Endodermal cell (in vitro differentiated cells): Measurements from ENCODE around the gene HTRA2. TPM values are rescaled to one million over a fixed set of nuclear protein-coding genes. Genes with fewer than 3 reads are reported as not detected.

Experiments used
- DNase-seq: peaks from one replicate; pipeline ENCODE4 v3.0.0-alpha.2; 2017
- H3K27ac ChIP-seq: 2 replicates; pipeline ENCODE4 v1.5.1; 2013; ENCODE audit warnings: mild to moderate bottlenecking, low read depth, low read length, moderate library complexity
- H3K27me3 ChIP-seq: 2 replicates; pipeline ENCODE4 v1.6.1; 2013; ENCODE audit warnings: mild to moderate bottlenecking, low read length, moderate library complexity; ENCODE audit not compliant: insufficient read depth, control insufficient read depth, poor library complexity, severe bottlenecking
- H3K36me3 ChIP-seq: 2 replicates; pipeline ENCODE4 v1.7.0; 2013; ENCODE audit warnings: mild to moderate bottlenecking, low read length, moderate library complexity; ENCODE audit not compliant: control insufficient read depth, insufficient read depth
- H3K4me1 ChIP-seq: one replicate; pipeline ENCODE4 v1.7.0; 2013; ENCODE audit warnings: low read length; ENCODE audit not compliant: control insufficient read depth, insufficient read depth
- H3K4me3 ChIP-seq: 2 replicates; pipeline ENCODE4 v1.5.1; 2013; ENCODE audit warnings: mild to moderate bottlenecking, low read length, moderate library complexity
- H3K9ac ChIP-seq: 2 replicates; pipeline ENCODE4 v1.6.1; 2013; ENCODE audit warnings: mild to moderate bottlenecking, low read length, moderate library complexity; ENCODE audit not compliant: poor library complexity, severe bottlenecking; ENCODE audit errors: extremely low read depth
- H3K9me3 ChIP-seq: 2 replicates; pipeline ENCODE4 v1.6.1; 2013; ENCODE audit warnings: mild to moderate bottlenecking, low read length, moderate library complexity; ENCODE audit not compliant: control insufficient read depth
- H3K27ac Mint-ChIP-seq: 2 replicates; pipeline ENCODE4 v1.8.0; 2020; ENCODE audit warnings: mixed read lengths
- H3K27me3 Mint-ChIP-seq: 2 replicates; pipeline ENCODE4 v1.8.0; 2021; ENCODE audit warnings: mild to moderate bottlenecking, mixed read lengths; ENCODE audit not compliant: insufficient read depth
- H3K36me3 Mint-ChIP-seq: 2 replicates; pipeline ENCODE4 v1.8.0; 2020; ENCODE audit warnings: low read depth, mixed read lengths
- H3K4me1 Mint-ChIP-seq: 2 replicates; pipeline ENCODE4 v1.8.0; 2020; ENCODE audit warnings: mixed read lengths
- H3K4me3 Mint-ChIP-seq: 2 replicates; pipeline ENCODE4 v1.8.0; 2020; ENCODE audit warnings: mild to moderate bottlenecking, moderate library complexity, mixed read lengths
- H3K9me3 Mint-ChIP-seq: 2 replicates; pipeline ENCODE4 v1.8.0; 2020; ENCODE audit warnings: mild to moderate bottlenecking, mixed read lengths
- WGBS, 2 experiments: methylation state at CpG; one replicate each; pipeline versions ENCODE4 v1.1.5 to v1.1.7; 2013; ENCODE audit warnings: missing lambda C conversion rate in 2 of 2, mixed read lengths in 1 of 2; ENCODE audit not compliant: insufficient coverage in 1 of 2, insufficient read length in 1 of 2; 5-methylcytosine and 5-hydroxymethylcytosine counted together
- total RNA-seq, 2 donors: library from RNA; stranded (reverse); fragmentation: NEBNext Ultra II Directional in 1 of 2; extraction: Animal tissue kit (Norgen Biotek cat#: 25700) in 1 of 2; gene quantifications; 2 replicates in 1 of 2; 3 replicates in 1 of 2; pipeline ENCODE4 v1.2.1, GENCODE V29; 2021
- TF ChIP-seq, protein P1 (sequence below): fragments of 200-600 bp; sonication (generic); conservative IDR thresholded peaks from 2 replicates; pipeline ENCODE4 v1.5.0; 2021; ENCODE audit warnings: antibody characterized with exemption, mild to moderate bottlenecking

The HTRA2 gene
- total RNA-seq, 2 donors from 2014 or later = 32.8 to 38.9 TPM

DNA sequence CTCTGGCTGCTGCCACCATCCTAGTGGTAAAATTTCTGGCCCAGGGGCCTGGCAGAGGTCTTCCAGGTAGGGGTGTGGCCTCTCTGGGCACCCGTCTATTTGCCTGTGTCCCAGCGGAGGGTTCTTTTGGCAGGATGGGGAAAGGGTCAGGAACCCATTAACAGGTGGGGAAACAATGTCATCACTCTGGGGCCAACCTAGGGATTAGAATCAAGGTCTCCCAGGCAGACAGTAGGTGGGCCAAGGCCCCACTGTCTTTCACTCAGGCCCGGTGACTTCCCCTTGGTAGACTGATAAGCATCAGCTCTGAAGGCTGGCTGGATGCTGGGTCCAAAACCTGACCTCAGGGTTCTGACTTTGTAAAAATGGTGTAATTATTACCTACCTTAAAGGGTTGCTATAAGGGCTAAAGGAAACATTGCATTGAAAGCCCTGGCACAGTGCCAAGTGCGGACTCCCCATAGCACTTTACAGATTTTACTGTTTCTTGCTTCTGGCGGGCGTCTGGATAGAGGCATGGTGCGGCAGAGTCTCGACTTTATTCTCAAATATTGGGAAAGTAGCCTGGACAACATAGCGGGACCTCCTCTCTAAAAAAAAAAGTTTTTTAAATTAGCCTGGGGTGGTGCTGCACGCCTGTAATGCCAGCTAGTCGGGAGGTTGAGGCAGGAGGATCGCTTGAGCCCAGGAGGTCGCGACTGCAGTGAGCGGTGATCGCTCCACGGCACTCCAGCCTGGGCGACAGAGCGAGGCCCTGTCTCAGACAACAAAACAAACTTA is 32.5 kb upstream of the HTRA2 start:
- 80 to 84% methylated on average over 7 to 19 of the region's 19 CpGs for WGBS, 2 experiments
- peaks cover 73% of the 10 kb centered on the region for H3K27me3 Mint-ChIP-seq
- H3K4me1 Mint-ChIP-seq = peaks cover 22% of the 10 kb centered on the region

DNA sequence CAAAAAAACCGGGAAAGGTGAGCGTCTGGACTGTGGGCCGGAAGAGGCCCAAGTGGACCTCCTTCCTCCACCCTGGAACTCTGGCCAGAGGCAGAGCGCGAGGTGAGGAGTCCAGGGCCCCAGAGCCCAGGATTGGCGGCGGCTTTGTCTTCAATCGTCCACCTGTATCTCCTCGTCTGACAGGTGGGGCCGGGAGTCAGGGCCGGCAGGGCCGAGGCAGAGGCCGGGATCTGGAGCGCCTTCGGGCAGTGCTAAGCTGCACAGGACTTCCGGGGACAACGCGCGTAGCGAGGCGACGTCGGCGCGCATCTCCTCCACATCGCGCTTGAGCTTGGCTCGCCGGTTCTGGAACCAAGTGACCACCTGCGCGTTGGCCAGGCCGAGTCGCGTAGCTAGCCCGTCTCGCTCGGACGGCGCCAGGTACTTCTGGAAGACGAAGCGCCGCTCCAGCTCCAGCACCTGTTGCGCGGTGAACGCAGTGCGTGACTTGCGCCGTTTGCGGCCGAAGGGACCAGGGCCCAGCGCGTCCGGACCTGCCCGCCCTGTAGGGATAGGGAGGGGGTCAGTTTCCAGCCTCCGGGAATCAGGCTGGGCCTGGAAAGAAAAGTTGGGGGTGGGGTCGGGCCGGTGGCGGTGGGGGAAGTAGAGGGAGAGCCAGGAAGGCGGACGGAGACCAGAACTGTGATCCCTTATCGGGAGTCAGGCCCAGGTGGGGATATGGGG is 31.8 kb upstream of the HTRA2 start:
- Mint-ChIP-seq H3K27me3 (peaks cover 80% of the 10 kb centered on the region), H3K27ac (no peak overlapping the region), H3K36me3 (peaks cover 14% of the 10 kb centered on the region), H3K4me1 (peaks cover 24% of the 10 kb centered on the region), H3K4me3 (peak overlapping the region; percentile 51), H3K9me3 (no peaks in the 10 kb centered on the region)
- Histone ChIP-seq H3K4me3 (peak overlapping the region; percentile 75), H3K27me3 (peaks cover 75% of the 10 kb centered on the region), H3K9ac (no peak overlapping the region), H3K9me3 (no peaks in the 10 kb centered on the region), H3K36me3 (peaks cover 14% of the 10 kb centered on the region), H3K4me1 (no peaks in the 10 kb centered on the region), H3K27ac (no peak overlapping the region)
- 8 to 10% methylated on average over 21 to 61 of the region's 61 CpGs for WGBS, 2 experiments
- TF ChIP-seq, protein P1, sequence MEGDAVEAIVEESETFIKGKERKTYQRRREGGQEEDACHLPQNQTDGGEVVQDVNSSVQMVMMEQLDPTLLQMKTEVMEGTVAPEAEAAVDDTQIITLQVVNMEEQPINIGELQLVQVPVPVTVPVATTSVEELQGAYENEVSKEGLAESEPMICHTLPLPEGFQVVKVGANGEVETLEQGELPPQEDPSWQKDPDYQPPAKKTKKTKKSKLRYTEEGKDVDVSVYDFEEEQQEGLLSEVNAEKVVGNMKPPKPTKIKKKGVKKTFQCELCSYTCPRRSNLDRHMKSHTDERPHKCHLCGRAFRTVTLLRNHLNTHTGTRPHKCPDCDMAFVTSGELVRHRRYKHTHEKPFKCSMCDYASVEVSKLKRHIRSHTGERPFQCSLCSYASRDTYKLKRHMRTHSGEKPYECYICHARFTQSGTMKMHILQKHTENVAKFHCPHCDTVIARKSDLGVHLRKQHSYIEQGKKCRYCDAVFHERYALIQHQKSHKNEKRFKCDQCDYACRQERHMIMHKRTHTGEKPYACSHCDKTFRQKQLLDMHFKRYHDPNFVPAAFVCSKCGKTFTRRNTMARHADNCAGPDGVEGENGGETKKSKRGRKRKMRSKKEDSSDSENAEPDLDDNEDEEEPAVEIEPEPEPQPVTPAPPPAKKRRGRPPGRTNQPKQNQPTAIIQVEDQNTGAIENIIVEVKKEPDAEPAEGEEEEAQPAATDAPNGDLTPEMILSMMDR = no peak
- peak; percentile 85 for DNase-seq

More for the DNA sequence above, 32.5 kb upstream of the HTRA2 start:
- TF ChIP-seq, protein P1 = no peak
- H3K27ac ChIP-seq = no peak overlapping the region
- Mint-ChIP-seq H3K27ac (no peak overlapping the region), H3K9me3 (no peaks in the 10 kb centered on the region), H3K36me3 (peaks cover 18% of the 10 kb centered on the region), H3K4me3 (peak overlapping the region; percentile 51)
- no peak for DNase-seq
- no peaks in the 10 kb centered on the region for H3K9me3 ChIP-seq
- peaks cover 20% of the 10 kb centered on the region for H3K36me3 ChIP-seq
- peaks cover 67% of the 10 kb centered on the region for H3K27me3 ChIP-seq
- H3K4me3 ChIP-seq = peak overlapping the region; percentile 75
- no peaks in the 10 kb centered on the region for H3K4me1 ChIP-seq
- no peak overlapping the region for H3K9ac ChIP-seq

DNA sequence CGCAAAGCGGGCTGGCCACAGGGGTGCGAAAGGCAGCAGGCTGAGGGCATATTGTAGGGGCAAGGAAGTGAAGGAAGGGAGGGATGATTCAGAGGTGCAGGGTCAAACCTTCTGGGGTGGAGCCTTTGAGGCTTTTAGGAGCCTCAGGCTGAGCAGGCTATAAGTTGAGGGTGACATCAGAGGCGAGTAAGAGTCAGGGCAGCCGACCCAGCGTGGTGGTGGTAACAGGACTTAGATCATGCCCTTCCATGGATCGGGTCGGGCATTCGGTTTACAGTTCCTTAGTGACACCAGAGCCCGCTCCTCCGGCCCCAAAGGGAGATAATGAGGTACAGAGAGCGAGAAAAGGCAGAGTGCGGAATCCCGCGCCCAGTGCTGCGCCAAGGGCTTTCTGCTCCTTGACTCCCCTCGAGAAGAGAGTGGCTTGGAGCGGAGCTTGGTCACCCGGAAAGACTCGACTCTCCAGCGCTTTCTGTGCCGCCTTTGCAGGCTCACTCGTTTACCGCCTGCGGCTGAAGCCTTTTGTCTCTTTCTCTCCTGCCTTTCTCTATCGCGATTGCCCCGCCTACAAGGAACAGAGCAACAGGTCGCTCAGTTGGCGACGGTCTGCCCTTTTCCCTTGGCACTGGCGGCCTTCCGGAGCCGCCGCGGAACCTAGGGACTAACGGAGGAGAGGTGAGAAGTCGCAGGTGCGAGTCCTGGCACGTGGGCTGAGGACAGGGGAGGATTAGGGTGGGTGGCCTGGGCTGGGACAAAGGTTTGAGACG is 31.1 kb upstream of the HTRA2 start:
- peak overlapping the region; percentile 75 for H3K4me3 ChIP-seq
- Mint-ChIP-seq H3K27me3 (peaks cover 88% of the 10 kb centered on the region), H3K4me1 (peaks cover 26% of the 10 kb centered on the region), H3K4me3 (peak overlapping the region; percentile 51), H3K27ac (no peak overlapping the region), H3K9me3 (no peaks in the 10 kb centered on the region), H3K36me3 (peaks cover 8% of the 10 kb centered on the region)
- WGBS, 2 experiments = 2 to 3% methylated on average over 33 to 41 of the region's 41 CpGs
- peak overlapping the region; percentile 12 for H3K9ac ChIP-seq
- no peaks in the 10 kb centered on the region for H3K9me3 ChIP-seq
- peaks cover 7% of the 10 kb centered on the region for H3K36me3 ChIP-seq
- H3K27ac ChIP-seq = no peak overlapping the region
- no peak for DNase-seq
- TF ChIP-seq, protein P1 = no peak
- H3K27me3 ChIP-seq = peaks cover 82% of the 10 kb centered on the region
- H3K4me1 ChIP-seq = no peaks in the 10 kb centered on the region
